Measurements from ENCODE around the gene TBCD.

The TBCD gene

GRCh38 chr17:82890926-82891678 lies 139.2 kb downstream of the TBCD start:
- Histone ChIP-seq H3K79me2 (ENCODE audit: insufficient read depth, low read length) (no peaks in the 10 kb centered on the region), H3K4me2 (ENCODE audit: low read depth, low read length, poor library complexity, severe bottlenecking) (no peak overlapping the region)

GRCh38 chr17:82891911-82892310 lies 140.0 kb downstream of the TBCD start:
- H3K27ac ChIP-seq (ENCODE audit: low read depth, low read length), result no peak overlapping the region
- TF ChIP-seq EZH2phosphoT487 (conservative IDR thresholded peaks at IDR 0.05; ENCODE audit: low read length), result no peak
- TF ChIP-seq, protein P1, sequence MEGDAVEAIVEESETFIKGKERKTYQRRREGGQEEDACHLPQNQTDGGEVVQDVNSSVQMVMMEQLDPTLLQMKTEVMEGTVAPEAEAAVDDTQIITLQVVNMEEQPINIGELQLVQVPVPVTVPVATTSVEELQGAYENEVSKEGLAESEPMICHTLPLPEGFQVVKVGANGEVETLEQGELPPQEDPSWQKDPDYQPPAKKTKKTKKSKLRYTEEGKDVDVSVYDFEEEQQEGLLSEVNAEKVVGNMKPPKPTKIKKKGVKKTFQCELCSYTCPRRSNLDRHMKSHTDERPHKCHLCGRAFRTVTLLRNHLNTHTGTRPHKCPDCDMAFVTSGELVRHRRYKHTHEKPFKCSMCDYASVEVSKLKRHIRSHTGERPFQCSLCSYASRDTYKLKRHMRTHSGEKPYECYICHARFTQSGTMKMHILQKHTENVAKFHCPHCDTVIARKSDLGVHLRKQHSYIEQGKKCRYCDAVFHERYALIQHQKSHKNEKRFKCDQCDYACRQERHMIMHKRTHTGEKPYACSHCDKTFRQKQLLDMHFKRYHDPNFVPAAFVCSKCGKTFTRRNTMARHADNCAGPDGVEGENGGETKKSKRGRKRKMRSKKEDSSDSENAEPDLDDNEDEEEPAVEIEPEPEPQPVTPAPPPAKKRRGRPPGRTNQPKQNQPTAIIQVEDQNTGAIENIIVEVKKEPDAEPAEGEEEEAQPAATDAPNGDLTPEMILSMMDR (IDR thresholded peaks at IDR 0.05; ENCODE audit: insufficient read depth, low read length, poor library complexity, severe bottlenecking), result no peak
- no peaks in the 10 kb centered on the region for H4K20me1 ChIP-seq (ENCODE audit: low read depth, low read length)
- H3K27me3 ChIP-seq (ENCODE audit: low read length), result no peaks in the 10 kb centered on the region
- H3F3A ChIP-seq (ENCODE audit: insufficient read depth), result no peaks in the 10 kb centered on the region
- no peak overlapping the region for H2AFZ ChIP-seq (ENCODE audit: low read depth, low read length, severe bottlenecking)
- H3K9me3 ChIP-seq (ENCODE audit: insufficient read depth, low read length), result no peaks in the 10 kb centered on the region
- no peaks in the 10 kb centered on the region for H3K36me3 ChIP-seq (ENCODE audit: low read length)
- no peak overlapping the region for H3K4me2 ChIP-seq (ENCODE audit: low read depth, low read length, poor library complexity, severe bottlenecking)
- no peak overlapping the region for H3K9ac ChIP-seq (ENCODE audit: low read length)
- no peaks in the 10 kb centered on the region for H3K9me2 ChIP-seq (replicated peaks; ENCODE audit: insufficient read depth, low read length)
- H3K79me2 ChIP-seq (ENCODE audit: insufficient read depth, low read length), result no peaks in the 10 kb centered on the region
- H3K4me3 ChIP-seq (ENCODE audit: insufficient read depth, low read length, poor library complexity, severe bottlenecking), result no peak overlapping the region

More at GRCh38 chr17:82890926-82891678, 139.2 kb downstream of the TBCD start:
- Histone ChIP-seq H4K20me1 (ENCODE audit: low read depth, low read length) (no peaks in the 10 kb centered on the region), H3F3A (ENCODE audit: insufficient read depth) (no peaks in the 10 kb centered on the region), H3K36me3 (ENCODE audit: low read length) (no peaks in the 10 kb centered on the region), H3K27ac (ENCODE audit: low read depth, low read length) (no peak overlapping the region), H3K9ac (ENCODE audit: low read length) (no peak overlapping the region), H3K9me3 (ENCODE audit: insufficient read depth, low read length) (no peaks in the 10 kb centered on the region), H3K9me2 (replicated peaks; ENCODE audit: insufficient read depth, low read length) (no peaks in the 10 kb centered on the region), H3K4me3 (ENCODE audit: insufficient read depth, low read length, poor library complexity, severe bottlenecking) (no peak overlapping the region), H2AFZ (ENCODE audit: low read depth, low read length, severe bottlenecking) (no peak overlapping the region), H3K27me3 (ENCODE audit: low read length) (no peaks in the 10 kb centered on the region)
- TF ChIP-seq, protein P1 (IDR thresholded peaks at IDR 0.05; ENCODE audit: insufficient read depth, low read length, poor library complexity, severe bottlenecking), result no peak
- no peak for TF ChIP-seq EZH2phosphoT487 (conservative IDR thresholded peaks at IDR 0.05; ENCODE audit: low read length)

DNA sequence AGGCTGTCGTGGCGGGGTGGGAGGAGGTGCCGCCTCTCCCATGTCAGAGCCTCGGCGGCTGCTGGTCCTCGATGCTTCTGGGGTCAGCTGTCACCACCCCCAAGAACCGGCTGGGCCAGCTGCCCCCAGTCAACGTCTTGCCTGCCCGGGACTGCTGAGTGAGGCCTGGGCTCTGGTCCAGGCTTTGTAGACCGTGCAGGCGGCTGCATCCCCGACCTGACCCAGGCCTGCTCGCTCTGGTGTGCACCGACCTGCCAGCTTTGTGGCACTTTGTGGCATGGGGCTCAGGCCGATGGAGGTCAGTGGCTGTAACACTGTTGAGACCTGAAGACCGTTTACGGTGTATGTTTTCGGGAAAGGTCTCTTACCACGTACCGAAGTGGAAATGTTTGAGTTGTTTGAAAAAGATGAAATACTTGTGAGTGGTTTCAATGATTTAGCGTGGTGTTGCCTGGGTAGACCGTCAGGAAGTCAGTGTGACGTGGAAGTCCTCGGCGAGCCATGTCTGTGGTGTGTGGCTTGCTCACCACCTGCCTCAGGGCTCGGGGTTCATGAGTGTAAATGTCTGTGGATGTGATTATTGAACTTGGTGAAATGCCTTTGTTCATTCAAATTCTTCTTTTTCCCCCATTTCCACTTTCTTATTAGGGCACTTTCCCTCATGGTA lies 141.2 kb downstream of the TBCD start:
- no peaks in the 10 kb centered on the region for H3K36me3 ChIP-seq (ENCODE audit: low read length)
- no peak overlapping the region for H3K4me2 ChIP-seq (ENCODE audit: low read depth, low read length, poor library complexity, severe bottlenecking)
- H2AFZ ChIP-seq (ENCODE audit: low read depth, low read length, severe bottlenecking), result no peak overlapping the region
- H4K20me1 ChIP-seq (ENCODE audit: low read depth, low read length), result no peaks in the 10 kb centered on the region
- no peak for TF ChIP-seq EZH2phosphoT487 (conservative IDR thresholded peaks at IDR 0.05; ENCODE audit: low read length)
- TF ChIP-seq, protein P1 (IDR thresholded peaks at IDR 0.05; ENCODE audit: insufficient read depth, low read length, poor library complexity, severe bottlenecking), result no peak
- H3K9me2 ChIP-seq (replicated peaks; ENCODE audit: insufficient read depth, low read length), result no peaks in the 10 kb centered on the region
- no peaks in the 10 kb centered on the region for H3K79me2 ChIP-seq (ENCODE audit: insufficient read depth, low read length)
- no peak overlapping the region for H3K27ac ChIP-seq (ENCODE audit: low read depth, low read length)
- no peak overlapping the region for H3K9ac ChIP-seq (ENCODE audit: low read length)
- no peaks in the 10 kb centered on the region for H3K9me3 ChIP-seq (ENCODE audit: insufficient read depth, low read length)
- H3K27me3 ChIP-seq (ENCODE audit: low read length), result no peaks in the 10 kb centered on the region
- H3F3A ChIP-seq (ENCODE audit: insufficient read depth), result no peaks in the 10 kb centered on the region
- no peak overlapping the region for H3K4me3 ChIP-seq (ENCODE audit: insufficient read depth, low read length, poor library complexity, severe bottlenecking)
